ENCODE results near the gene ATP13A4.

ATP13A4 gene

DNA sequence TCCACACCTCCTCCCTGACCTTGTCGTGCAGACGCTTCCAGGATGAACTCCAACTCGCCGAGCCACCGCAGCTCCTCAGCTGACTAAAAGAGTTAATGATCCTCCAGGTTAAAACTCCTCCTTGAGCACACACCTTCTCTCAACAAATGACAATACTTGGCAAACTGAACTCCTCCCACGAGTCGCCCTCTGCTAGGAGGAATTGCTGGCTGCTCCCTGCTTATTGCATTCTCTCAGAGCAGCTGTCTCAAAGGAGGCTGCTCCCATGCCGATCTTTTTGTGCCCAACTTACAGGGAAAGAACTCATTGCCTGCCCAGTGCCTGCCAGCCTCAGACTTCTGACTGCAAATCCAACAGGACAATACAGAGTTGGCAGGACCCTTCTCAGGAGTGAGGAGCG, at the start of gene ATP13A4:
TSS of gene ATP13A4 (minus strand) at position 85 of the 400 bp plus-strand sequence. CDS start 96 bp downstream, outside the sequence.
- DNase-seq (ENCODE audit: low read depth) = no peak
- H3K4me3 ChIP-seq (ENCODE audit: low read length) = peak within 1 kb of the TSS; percentile 30
- TF ChIP-seq, protein P1, sequence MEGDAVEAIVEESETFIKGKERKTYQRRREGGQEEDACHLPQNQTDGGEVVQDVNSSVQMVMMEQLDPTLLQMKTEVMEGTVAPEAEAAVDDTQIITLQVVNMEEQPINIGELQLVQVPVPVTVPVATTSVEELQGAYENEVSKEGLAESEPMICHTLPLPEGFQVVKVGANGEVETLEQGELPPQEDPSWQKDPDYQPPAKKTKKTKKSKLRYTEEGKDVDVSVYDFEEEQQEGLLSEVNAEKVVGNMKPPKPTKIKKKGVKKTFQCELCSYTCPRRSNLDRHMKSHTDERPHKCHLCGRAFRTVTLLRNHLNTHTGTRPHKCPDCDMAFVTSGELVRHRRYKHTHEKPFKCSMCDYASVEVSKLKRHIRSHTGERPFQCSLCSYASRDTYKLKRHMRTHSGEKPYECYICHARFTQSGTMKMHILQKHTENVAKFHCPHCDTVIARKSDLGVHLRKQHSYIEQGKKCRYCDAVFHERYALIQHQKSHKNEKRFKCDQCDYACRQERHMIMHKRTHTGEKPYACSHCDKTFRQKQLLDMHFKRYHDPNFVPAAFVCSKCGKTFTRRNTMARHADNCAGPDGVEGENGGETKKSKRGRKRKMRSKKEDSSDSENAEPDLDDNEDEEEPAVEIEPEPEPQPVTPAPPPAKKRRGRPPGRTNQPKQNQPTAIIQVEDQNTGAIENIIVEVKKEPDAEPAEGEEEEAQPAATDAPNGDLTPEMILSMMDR (conservative IDR thresholded peaks at IDR 0.05; ENCODE audit: low read depth, low read length) = no peak

DNA sequence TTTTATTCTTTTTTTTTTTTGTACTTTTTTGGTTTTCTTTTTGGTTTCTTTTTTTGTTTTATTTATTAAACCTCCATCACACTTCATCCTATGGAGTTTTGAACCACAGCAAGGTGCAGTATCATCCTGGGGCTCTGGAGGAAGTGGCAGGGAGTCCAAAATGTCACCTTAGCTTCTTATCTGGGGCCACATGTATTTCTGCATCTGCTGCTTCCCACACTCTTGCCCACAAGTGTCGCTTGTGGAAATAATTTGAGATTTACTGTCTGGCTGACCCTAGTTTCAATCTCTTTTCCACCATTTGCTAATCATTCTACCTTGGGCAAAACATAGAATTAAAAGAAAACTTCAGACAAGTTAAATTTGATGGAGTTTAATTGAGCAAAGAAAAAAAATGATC, 44.7 kb upstream of the ATP13A4 start:
- TF ChIP-seq, protein P1 (conservative IDR thresholded peaks at IDR 0.05; ENCODE audit: low read depth, low read length) = no peak
- H3K4me3 ChIP-seq (ENCODE audit: low read length) = no peak overlapping the region
- no peak for DNase-seq (ENCODE audit: low read depth)

GRCh38 chr3:193598202-193598601, 43.5 kb upstream of the ATP13A4 start:
- TF ChIP-seq, protein P1 (conservative IDR thresholded peaks at IDR 0.05; ENCODE audit: low read depth, low read length) = no peak
- no peak overlapping the region for H3K4me3 ChIP-seq (ENCODE audit: low read length)
- no peak for DNase-seq (ENCODE audit: low read depth)

GRCh38 chr3:193595939-193596487, 41.3 kb upstream of the ATP13A4 start:
- no peak overlapping the region for H3K4me3 ChIP-seq (ENCODE audit: low read length)
- no peak for DNase-seq (ENCODE audit: low read depth)
- TF ChIP-seq, protein P1 (conservative IDR thresholded peaks at IDR 0.05; ENCODE audit: low read depth, low read length) = no peak

- no peak for DNase-seq (ENCODE audit: low read depth)
- TF ChIP-seq, protein P1 (conservative IDR thresholded peaks at IDR 0.05; ENCODE audit: low read depth, low read length) = no peak
- H3K4me3 ChIP-seq (ENCODE audit: low read length) = peak overlapping the region; percentile 72
These were observed 40.4 kb upstream of the ATP13A4 start for GRCh38 chr3:193594946-193595689.

DNA sequence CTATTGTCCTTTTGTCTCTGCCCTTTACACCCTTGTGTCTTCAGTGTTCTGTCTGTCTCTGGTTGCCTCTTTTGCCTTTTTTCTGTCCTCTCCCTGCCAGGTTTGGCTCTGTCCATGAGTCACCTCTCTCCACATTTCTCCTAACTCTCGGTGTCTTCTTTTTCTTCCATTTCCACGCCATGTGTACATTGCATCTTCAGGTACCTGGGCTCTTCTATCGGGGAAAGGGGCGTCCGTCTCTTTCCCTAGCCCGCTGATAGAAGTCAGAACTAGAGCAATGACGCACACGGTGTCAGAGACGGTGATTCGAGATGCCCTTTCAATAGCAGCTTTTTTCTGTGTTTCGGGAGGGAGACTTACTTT, 39.0 kb upstream of the ATP13A4 start:
- peak overlapping the region; percentile 72 for H3K4me3 ChIP-seq (ENCODE audit: low read length)
- DNase-seq (ENCODE audit: low read depth) = no peak
- TF ChIP-seq, protein P1 (conservative IDR thresholded peaks at IDR 0.05; ENCODE audit: low read depth, low read length) = no peak
